Stimulated activated CD4-positive, alpha-beta T cell treated with anti-CD3 and anti-CD28 coated beads, Interleukin-15, amount 100 ng/mL, for 48 hours (primary cell): ENCODE data around the gene ASTL.

Source experiments
- DNase-seq, 2 donors: peaks; one replicate each; pipeline ENCODE4 v3.0.0-alpha.2; 2020; ENCODE audit warnings: low read depth in 2 of 2

ASTL gene

DNA sequence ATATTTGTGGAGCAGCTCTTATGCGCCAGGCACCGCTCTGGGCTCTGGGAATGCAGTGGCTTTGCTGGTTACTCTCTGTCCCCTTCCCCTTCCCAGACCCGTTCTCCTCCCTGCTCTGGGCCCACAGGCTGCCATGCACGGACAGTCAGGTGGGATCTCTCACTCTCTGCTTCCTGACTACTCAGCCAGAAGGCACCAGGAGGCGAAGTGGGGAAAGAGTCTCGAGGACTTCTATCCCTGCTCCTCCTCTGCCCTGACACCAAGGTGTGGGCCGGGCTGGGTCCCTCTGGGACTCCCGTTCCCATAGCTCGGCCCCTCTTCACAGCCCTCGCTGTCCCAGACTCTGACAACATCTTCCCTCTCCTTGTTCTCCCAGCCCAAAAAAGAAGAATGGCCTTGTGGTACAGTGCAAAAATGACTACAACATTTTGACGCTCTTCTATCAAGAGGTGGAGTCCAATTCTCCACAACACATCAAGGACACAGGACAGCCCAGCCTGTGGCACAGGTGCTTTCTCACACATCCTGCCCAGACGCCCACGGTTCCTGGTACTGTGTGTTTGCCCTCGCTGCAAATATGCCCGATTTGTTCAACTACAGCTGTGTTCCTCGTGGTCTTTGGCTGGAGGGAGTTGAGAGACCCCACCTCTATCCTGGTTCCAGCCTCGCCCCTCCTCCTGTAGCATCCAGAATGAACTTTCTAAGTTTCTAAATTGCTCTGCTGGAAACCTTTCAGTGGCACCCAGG lies 21.0 kb upstream of the ASTL start:
- no peak for DNase-seq

DNA sequence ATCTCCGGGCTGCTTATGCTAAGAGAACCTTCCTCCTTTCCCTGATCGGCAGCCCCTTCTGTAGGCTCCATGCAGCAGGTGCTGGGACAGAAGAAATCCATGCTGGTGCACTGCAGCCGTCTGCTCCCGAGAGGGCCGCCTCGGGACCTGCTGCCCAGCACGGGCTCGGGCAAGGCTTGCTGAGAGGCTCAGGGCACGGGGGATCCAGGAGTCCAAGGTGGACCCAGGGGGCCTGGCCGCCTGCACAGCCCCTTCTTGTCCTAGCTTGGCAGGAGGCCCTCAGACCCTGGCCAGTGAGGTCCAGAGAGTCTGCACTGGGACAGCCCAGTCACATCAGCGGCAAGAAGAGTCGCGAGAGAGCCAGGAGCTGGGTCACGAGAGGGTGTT lies 20.2 kb upstream of the ASTL start:
- no peak for DNase-seq

DNA sequence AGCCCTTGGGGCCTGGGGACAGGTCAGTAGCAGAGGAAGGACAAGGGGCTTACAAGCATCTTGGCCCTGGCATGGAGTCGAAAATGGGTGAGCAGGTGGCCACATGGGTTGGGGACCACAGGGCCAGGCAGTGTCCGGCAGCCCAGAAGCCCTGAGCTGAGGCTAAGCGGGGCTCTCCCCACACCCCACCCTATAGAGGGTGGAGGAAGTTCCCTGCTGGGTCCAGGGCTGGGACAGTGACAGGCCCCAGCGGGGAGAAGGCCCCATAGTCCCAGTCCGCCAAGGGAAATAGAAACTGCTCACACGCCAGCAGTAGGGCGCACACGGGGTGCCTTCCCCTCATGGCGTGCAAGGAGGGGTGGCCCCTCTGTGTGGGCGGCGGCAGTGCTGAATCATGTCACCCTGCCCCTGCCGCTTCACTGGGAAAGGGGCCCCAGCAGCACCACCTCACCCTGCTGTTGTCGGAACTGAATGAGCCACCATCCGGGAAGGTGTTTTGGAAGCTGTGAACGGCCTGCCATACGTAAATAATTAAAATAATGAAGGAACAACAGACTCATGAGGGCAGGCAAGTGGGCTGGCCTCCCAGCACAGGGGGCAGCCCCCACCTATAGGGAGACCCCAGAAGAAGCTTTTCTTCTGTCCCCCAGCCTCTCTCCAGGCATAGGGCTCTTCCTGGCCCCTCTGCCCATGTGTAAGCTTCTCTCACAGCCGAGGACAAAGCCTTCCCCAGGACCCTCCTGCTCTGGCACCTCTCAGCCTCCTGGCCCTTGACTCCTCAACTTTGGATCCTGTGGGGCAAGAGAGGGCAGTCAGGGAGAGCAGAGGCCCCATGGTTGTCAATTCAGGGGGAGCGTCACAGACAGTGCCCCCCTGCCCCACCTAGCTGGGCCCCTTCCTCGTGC lies 19.6 kb upstream of the ASTL start:
- DNase-seq, result peak; percentile 96 to 98

DNA sequence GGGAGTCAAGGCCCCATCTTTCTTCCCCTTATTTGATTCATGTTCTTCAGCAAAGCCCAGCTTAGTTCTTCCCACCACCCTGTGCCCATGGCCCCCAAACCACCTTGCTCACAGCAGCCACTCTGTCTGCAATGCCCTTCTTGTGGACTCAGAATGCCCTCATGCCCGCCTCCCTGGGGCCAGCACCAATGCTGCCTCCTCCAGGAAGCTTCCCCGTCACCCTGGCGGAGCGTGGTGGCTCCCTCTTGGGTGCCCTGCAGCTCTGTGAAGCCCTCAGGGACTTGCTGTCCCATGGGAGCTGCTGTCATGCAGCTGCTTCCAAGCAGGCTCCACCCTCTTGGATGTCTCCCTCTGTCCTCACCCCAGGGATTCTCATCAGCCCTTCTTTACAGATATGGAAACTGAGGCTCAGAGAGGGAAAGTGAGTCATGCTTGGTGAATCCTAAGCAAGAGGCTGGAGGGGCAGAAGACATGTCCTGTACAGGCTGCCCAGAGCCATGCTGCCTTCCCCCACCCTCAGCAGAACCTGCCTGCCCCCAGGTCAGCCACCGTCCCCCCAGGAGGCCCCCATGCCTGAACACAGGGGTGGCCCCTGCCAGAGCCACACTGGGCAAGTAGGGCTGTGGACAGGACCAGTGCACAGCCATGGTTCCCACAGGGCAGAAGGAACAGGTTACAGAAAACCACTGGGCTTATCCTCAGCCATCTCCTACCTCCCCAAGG lies 18.8 kb upstream of the ASTL start:
- DNase-seq, result no peak

DNA sequence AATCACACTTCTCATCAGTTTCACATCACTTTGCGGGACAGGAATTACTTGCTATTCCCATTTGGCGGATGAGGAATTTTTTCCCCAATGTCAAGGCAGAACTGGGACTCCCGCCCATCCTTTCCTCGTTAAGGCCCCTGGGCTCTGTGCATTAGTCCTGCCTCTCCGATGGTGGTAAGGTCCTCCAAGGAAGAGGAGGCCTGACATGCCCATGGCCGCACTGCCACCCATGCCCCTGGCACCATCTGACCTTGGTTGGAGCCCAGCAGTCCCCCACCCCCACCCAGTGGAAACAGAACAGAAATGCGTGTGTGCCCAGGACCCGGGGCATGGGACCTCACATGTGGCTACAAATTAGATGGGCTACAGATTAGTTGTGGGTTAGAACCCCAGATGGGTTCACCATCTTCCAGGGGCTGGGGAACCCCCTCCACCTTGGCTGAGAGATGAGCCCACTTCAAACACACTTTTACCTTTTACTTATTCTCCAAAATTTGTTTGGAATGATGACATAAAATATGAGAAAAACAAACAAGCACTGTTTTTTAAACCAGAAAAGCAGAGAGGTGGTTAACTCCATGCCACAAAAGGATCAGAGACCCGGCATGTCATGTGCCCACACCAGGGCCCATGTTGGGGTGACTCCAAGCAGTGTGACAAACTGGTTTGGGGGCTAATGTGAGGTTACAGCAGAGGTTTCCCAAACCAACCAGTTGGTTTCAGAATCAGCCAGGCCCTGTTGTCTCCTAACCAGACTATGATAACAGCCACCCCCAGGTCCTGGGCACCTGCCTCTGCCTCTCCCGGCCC lies 17.9 kb upstream of the ASTL start:
- no peak for DNase-seq

DNA sequence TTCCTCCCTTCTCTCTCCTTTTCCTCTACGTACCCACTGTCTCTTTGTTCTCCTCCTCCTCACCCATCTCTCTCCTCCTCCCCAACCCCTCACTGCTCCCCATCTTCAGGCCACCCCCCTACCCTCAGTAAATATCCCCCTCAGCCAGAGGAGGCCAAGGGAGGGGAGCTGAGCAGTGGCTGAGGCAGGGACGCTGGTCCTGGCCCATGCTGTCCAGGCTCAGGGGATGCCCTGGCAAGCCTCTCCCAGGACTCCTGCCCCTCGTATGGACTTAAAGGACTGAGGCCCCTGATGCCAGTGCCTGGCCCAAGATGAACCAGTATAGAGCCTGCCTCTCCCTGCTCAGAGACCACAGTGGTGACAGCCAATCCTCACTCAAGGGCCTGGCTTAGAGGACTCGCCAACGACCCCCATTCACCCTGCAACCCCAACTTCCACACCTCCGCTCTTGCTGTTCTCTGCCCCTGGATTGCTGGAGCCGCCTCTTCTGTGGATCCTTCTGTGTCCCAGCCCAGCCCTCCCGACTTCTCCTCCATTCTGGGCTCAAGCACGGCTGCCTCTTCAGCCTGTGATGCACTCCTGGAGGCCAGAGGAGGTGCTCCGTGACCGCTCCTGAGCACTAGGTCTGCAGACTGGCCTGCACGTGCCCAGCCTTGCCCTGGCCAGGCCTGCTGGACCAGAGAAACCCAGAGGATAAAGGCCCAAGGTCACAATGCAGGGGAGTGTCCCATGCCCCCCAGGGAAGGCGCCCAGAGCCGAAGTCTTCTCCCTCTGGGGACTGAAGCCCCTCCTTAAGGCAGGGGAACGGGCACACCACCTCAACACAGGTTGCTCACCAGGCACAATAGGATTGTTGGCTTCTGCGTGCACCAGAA lies 16.4 kb upstream of the ASTL start:
- no peak for DNase-seq

DNA sequence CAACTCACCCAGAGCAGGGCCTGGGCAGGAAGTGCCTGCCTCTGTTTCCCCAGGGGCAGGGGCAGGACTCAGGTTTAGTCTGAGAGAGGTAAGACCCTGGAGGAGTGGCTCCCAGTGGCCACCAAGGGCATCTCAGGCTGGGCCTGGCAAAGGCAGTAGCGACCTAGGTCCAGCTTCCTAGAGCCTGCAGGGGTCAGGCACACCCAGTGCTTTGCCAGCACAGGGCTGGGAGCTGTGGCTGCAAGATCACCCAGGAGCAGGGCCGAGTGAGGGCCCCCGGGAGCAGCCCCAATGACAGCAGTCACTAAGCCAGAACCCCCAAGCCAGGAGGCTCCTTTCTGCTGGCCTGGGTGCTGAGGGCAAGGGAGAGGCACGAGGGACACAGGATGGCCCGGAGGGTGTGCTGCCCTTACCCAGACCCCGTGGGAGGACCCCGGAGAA lies 15.7 kb upstream of the ASTL start:
- DNase-seq, result no peak

DNA sequence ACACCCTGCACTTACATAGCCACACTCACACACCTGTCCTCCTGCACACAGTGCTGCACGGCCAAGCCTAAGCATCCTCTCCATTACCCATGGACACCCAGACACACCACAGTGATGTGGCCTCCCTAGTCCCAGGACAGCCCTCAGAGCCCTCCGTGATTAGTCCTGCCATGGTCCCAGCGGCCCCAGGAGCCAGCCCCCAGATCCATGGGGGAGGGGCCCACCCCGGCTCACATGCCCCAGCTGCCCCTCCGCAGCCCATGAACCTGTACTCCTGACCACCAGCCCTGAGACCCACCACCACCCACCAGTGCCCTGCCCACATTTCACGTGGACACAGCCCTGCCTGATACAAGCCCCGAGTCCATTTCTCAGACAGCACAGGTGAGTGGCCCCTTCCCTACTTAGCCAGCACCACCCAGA lies 15.0 kb upstream of the ASTL start:
- DNase-seq, result no peak

DNA sequence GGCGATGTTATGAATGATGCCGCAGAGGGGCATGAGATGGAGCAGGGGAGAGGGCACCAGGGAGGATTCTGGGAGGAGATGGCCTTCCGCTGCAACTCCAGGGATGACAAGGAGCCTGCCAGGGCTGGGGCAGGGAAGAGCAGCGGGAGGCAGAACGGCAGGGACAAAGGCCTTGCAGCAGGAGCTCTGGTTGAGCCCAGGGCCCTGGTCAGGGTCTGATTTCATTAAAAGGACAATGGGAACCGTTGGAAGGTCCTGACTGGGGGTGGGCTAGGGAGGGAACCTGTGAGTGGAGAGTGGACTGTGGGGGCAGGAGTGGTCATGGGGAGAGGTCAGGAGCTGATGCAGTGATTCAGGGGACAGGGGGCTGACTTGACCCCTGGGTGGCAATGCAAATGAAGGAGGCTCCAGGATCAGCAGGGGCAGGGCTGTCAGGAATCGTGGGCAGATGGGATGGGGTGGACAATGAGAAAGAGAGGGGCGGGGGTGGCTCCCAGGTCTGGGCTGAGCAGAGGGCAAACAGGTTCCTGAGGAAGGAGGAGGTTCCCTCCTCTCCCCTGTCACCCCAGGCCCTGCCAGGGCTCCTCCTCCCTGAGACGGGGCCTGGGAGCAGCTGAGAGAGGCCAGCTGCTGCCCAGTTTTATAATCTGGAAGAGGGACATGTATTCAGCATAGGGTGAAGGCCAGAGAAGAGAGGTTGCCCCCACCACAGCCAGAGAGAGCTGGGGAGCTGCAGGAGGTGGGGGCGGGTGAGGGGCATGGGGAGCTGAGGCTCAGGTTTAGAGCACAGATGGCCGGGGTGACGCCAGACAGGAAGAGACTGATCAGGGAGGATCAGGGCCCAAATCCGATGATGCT lies 14.2 kb upstream of the ASTL start:
- DNase-seq, result no peak

DNA sequence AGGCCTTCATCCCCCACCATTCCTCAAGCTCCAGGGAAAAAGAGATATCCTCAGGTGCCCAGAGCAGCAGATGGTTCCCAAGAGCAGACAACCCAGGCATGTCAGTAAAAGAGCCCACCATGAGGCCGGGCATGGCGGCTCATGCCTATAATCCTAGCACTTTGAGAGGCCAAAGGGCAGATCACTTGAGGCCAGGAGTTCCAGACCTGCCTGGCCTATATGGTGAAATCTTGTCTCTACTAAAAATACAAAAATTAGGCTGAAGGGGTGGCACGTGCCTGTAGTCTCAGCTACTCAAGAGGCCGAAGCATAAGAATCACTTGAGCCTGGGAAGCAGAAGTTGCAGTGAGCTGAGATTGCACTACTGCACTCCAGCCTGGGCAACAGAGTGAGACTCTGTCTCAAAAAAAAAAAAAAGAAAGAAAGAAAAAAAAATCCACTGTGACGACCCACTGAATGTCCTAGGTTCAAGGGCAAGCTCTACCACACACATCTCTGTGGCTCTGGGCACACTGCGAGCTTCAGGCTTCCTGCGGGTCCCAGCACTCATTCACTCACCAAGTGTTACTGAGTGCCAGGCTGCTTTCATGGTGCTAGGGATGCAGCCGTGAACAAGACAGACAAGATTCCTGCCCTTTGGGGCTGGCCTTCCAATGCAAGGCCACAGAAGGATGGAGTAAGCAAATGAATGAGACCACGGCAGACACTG lies 13.4 kb upstream of the ASTL start:
- no peak for DNase-seq

DNA sequence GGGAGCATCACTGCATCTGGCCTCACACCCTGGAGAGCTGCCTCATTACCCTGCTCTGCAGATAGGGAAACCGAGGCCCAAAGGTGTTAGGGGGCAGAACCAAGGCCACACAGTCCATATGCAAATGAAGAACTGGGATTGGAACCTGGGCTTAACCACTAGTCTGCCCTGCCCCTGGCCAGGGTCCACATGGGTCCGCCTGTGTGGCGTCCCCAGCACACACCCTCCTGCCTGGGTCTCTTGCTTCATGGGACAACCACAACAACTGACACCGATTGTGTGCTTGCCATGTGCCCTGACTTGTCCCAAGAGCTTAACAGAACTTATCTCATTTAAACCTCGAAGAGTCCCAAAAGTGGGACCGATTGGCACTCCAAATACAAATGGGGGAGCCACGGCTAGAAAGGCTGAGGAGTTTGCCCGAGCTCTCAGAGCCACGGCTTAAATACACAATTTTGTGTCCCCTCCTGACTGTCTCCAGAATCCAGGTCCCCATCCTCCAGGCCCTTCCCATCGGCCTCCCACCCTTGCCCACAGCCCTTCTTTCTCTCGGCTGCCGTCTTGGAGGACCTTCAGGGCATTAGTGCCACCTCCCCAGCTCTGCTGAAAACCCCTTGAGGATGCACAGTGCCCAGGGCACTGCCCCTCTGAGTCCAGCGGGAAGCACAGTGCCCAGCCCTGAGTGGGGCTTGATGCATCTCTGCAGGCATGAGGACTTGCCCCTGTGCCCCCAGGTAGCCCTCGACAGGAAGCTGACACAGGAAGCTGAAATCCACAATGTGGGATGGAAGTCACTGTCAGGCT lies 12.7 kb upstream of the ASTL start:
- no peak for DNase-seq

DNA sequence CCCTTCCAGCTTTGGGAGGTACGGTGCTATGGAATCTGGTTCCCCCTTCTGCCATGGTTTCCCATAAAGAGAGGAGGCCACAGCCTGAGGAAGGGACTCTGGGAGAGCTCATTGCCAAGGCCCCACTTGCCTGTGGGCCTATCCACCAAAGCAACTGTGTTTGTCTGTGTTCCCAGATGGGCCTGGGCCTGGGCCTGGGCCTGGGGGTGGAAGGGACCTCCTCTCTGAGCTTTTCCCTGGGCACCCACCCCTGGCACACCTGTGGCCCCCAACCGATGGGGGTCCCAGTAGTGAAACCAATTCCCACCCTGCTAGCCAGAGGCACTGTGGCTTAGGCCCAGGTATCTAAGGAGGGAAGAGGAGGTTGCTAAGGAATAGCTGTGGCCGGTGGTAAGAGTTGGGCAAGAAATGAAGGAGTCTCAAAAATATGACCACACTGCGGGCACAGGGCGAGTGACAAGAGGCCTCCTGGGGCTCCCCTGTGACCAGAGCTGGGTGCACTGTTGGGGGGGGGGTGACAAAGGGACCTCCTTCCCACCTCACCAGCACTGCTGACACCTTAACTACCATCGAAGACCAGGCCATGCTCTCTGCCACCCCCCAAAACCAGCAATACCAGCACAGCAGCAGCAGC lies 11.8 kb upstream of the ASTL start:
- DNase-seq, result no peak

DNA sequence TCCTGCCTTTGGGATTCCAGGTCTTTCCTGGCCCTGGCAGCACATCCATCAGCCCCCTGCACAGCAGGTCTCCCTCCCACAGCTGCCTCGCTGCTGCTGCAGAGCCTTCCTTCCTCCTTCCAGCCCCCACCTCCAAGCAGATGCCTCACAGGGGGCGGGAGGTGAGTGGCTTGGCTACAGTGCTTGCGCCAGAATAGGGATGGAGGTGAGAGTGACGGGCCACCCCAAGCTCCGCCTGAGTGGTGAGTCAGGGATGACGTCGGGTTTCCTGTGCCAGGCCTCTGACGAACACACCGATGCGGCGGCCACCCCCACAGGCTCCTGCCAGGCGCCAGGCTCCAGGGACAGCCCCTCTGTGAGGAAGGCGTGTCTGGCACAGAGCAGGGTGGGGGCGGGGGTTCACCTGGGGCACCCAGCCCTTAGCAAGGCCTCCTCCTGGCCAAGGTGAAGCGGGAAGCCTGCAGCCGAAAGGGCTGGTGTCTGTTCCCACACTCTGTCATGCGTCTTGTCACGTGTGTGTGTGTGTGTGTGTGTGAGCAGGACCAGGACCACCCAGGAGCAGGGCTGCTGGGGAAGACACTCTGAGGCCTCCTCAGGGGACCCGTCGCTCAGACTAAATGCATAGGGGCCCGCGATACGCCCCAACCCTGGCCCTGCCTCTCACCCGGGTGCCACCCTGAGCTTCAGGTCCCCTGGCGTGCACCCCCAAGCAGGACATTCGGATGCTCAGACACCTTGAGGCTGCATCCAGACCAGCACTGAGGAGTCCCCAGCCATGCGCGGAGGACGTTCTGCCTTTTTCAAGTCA lies 10.3 kb upstream of the ASTL start:
- peak; percentile 98 to 99 for DNase-seq

DNA sequence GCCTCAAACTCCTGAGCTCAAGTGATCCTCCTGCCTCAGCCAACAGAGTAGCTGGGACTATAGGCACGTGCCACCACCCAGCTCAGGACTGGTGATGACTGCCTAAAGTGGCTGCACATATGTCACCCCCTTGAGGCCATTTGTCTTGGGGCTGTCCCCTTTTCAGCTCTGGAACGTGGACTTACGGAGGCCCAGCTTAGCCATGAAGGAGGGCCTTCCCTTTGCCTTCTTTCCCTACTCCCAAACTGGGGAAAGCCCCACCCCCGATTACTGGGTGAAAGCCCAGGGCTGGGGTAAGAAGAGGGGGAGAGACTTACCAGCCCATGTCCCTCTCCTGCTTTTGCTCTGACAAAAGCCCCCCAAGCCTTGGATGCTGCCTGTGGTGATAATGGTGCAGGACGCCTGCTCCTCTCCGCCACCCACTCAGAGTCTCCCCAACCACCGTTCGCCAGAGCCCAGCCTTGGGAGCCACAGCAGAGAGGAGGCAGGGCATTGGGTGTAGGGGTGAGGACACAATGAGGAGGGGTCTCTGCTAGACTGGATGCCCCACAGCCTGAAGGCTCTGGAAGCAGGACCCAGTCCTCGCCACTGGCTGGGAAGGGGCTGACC lies 9.4 kb upstream of the ASTL start:
- no peak for DNase-seq

DNA sequence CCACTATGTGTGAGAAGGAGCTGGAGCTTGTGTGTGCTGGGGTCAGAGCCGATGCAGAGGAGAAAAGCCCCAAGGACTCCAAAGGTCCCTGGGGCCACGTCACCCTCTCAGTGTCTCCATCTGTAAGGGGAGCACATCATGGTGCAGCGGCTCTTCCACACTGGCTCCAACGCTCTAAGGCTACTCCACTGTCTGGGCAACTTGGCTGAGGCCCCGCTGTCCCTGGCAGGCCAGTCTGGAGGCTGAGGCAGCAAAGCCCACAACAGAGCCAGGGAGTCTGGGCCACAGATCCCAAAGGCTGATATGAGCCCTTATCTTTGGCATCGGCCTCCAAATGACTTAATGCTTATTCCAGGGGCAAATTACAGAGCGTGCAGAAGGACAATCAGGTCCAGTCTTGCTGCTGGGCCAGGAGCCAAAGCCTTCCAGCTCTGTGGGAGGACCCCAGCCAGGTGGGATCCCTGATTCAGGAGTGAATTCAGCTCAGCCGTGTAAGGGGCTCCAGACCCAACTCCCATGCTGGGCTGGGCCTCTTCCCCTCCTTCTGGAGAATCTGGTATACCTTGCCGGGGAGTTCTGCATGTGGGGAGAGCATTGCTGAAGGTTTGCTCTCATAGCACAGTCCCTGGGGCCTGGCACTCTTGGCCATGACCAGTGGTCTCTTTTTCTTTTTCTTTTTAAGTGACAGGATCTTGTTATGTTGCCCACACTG lies 8.7 kb upstream of the ASTL start:
- DNase-seq, result no peak
